Fibroblast of pulmonary artery (primary cell): Measurements from ENCODE around the gene MESD.

Experiments
- DNase-seq: peaks from one replicate; pipeline ENCODE4 v3.0.0-alpha.2; 2010; ENCODE audit warnings: low read depth
- H3K4me3 ChIP-seq: replicated peaks from 2 replicates; pipeline ENCODE4 v1.5.1; 2011; ENCODE audit warnings: low read depth, mild to moderate bottlenecking, control low read depth, low read length, moderate library complexity
- TF ChIP-seq, protein P1 (sequence below): IDR thresholded peaks from 2 replicates; pipeline ENCODE4 v1.5.1; 2011; ENCODE audit warnings: mild to moderate bottlenecking, control low read depth, low read length, inconsistent platforms; ENCODE audit errors: missing control alignments

Gene MESD

DNA sequence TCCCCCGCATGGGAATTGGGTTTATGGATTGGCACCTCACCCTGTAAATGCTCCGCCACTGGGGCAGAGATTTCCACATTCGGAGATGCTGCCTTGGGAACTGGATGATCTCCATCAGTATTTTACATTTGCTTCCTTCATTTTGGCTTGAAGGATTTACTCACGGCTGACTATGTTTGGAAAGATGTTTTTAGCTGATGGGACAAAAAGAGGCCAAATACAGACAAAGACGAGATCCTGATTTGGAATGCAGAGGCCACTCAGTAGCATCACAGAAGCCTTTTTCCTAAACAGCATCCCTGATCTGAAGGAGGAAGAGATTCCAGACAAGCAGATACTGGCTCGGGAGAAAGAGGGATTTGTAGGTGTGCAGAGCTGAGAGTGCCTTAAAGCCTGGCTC, 76.9 kb downstream of the MESD start:
- TF ChIP-seq, protein P1, sequence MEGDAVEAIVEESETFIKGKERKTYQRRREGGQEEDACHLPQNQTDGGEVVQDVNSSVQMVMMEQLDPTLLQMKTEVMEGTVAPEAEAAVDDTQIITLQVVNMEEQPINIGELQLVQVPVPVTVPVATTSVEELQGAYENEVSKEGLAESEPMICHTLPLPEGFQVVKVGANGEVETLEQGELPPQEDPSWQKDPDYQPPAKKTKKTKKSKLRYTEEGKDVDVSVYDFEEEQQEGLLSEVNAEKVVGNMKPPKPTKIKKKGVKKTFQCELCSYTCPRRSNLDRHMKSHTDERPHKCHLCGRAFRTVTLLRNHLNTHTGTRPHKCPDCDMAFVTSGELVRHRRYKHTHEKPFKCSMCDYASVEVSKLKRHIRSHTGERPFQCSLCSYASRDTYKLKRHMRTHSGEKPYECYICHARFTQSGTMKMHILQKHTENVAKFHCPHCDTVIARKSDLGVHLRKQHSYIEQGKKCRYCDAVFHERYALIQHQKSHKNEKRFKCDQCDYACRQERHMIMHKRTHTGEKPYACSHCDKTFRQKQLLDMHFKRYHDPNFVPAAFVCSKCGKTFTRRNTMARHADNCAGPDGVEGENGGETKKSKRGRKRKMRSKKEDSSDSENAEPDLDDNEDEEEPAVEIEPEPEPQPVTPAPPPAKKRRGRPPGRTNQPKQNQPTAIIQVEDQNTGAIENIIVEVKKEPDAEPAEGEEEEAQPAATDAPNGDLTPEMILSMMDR = no peak
- H3K4me3 ChIP-seq = no peak overlapping the region
- DNase-seq = no peak

DNA sequence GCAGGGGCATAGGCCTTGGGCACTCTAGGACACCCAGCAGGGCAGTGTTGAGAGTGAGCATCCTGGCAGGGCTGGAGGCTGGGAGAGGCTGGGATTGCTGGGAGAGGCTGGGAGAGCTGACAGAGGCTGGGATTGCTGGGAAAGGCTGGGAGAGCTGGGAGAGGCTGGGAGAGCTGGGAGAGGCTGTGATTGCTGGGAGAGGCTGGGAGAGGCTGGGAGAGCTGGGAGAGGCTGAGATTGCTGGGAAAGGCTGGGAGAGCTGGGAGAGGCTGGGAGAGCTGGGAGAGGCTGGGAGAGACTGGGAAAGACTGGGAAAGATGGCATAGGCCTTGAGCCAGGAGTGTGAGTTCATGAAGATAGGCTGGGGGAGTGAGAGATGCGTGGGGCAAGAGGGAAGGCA, 77.8 kb downstream of the MESD start:
- no peak for DNase-seq
- H3K4me3 ChIP-seq = no peak overlapping the region
- TF ChIP-seq, protein P1 = no peak

DNA sequence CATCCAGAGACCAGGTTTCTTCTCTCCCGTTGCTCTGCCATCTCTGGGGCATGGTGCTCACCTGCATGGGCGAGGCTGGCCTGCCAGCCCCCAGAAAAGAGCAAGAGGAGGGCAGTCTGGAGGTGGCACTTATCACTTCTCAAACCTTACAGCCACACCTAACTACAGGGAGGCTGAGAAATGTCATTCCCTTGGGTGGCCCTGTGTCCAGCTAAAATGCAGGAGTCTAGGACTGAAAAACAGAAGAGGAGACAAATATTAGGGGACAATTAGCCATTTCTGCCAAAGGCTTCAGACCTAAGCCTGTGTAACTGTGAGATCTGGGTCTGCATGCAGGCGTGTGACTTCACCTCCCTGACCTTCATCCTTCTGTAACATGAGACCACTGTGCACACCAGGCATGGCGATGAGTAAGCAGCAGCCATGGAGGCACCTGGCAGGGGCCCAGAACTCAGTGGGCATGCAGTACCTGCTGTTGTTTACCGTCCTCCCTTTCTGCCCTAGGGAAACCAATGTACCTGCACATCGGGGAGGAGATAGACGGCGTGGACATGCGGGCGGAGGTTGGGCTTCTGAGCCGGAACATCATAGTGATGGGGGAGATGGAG, 83.4 kb downstream of the MESD start:
- no peak for DNase-seq
- H3K4me3 ChIP-seq = no peak overlapping the region
- TF ChIP-seq, protein P1 = no peak

DNA sequence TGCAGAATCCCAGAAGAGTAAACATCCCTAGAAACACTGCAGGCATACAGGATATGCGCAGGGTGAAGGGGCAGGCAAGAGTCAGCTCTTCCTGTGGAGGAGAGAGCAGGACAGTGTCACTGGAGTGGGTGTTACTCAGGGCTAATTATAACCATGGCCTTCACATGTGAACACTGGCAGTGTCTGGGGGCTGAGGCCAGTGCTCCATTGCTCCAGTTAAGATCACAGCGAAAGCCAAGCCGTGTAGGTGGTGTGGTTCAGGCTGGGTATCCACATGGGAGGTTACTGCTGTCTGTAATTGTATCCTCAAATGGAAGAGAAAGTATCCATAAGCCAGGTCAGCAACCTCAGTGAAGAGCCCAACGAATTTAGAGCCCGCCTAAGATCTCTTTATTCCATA, 84.6 kb downstream of the MESD start:
- H3K4me3 ChIP-seq = no peak overlapping the region
- no peak for DNase-seq
- TF ChIP-seq, protein P1 = no peak

DNA sequence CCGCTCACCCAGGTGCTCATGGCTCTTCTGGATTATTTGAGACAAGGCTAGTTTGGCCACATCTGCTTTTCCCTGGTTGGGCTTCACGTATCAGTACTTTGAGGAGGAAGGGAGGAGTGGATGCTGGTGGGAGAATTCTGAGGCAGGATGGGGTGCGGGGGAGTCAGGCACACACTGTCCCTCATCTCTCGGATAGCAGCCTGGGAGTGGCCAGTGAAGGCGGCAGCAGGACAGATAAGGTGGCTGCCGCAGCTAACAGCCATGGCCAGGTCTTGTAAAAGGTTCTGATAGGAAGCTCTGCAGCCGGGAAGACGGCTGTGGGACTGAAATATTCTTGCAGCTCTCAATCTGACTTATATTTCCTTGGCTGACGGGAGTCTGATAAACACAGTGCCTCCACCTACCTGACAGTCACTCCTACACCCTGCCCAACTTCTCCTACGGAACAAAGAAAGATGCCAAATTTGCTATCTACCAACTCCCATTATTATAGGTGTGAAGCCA, 87.3 kb downstream of the MESD start:
- DNase-seq = no peak
- TF ChIP-seq, protein P1 = no peak
- H3K4me3 ChIP-seq = no peak overlapping the region

DNA sequence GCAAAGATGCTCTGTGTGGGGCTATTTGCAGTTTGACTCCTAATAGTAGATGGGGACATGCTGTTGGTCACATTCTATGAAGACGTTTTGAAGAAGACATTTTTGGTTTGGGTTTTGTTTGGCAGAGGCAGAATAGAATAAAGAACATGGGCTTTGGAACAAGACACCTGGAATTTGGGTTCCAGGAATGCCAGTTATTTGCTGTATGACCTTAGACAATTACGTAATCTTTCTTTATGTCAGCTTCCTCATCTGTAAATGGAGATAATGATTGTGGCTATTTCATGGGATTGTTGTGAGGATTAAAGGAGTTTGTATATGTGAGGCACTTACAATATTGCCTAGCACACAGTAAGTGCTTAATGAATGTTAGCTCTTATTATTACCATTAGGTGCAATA, 91.6 kb downstream of the MESD start:
- TF ChIP-seq, protein P1 = no peak
- no peak for DNase-seq
- H3K4me3 ChIP-seq = no peak overlapping the region
